Stimulated activated CD8-positive, alpha-beta memory T cell treated with anti-CD3 and anti-CD28 coated beads, Interleukin-7, amount 100 ng/mL, for 48 hours (primary cell): ENCODE results near the gene TUBB4A.
"Not testable (repeated sequence)": the region's sequence is repeated elsewhere in the genome, so short reads cannot be mapped to it uniquely, and the experiment has no call there.

ENCODE experiments used
- DNase-seq, 2 donors: peaks; one replicate each; pipeline ENCODE4 v3.0.0-alpha.2; 2020; ENCODE audit warnings: low read depth in 1 of 2; ENCODE audit errors: extremely low read depth in 1 of 2

TUBB4A gene

DNA sequence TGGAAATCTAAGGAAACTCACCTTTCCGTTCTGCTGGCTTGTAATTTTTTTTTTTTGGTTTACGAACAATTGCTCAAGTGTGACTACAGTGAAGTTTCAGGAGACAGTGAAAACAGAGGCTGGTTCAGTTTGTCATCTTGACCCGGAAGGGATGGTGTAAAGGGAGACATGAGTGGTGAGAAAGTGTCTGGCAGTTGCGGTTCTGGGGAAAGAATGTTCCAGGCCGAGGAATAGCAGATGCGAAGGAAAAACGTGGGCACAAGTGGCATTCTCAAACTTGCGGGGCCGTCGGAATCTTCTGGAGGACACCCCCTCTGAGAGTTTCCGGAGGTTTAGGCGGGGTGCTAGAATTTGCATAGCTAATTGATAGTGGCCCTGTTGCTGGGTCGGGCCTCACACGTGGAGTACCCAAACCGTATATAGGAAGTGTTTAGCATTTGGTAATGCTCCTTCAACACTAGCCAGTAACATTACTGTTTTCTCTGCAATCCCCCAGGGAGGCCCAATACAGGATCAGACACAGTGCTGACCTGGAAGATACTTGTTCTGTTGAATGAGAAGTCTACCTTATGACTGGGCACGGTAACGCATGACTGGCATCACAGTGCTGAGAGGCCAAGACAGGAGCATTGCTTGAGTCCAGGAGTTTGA, 25.9 kb upstream of the TUBB4A start:
- DNase-seq = no peak

GRCh38 chr19:6524311-6524710, 22.2 kb upstream of the TUBB4A start:
- no peak for DNase-seq

DNA sequence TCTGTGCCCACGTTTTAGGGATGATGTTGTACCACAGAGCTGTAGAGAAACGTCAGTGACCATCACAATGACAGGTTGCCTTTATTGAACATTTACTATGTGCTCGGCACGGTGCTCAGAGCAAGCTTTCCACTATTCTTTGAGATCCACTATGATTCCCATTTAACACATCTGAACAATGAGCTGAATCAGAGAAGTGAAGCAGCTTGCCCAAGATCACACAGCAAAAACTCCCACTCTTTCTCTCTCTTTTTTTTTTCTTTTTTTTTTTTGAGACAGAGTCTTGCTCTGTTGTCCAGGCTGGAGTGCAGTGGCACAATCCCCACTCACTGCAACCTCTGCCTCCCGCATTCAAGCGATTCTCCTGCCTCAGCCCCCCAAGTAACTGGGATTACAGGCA, 20.6 kb upstream of the TUBB4A start:
- no peak for DNase-seq

DNA sequence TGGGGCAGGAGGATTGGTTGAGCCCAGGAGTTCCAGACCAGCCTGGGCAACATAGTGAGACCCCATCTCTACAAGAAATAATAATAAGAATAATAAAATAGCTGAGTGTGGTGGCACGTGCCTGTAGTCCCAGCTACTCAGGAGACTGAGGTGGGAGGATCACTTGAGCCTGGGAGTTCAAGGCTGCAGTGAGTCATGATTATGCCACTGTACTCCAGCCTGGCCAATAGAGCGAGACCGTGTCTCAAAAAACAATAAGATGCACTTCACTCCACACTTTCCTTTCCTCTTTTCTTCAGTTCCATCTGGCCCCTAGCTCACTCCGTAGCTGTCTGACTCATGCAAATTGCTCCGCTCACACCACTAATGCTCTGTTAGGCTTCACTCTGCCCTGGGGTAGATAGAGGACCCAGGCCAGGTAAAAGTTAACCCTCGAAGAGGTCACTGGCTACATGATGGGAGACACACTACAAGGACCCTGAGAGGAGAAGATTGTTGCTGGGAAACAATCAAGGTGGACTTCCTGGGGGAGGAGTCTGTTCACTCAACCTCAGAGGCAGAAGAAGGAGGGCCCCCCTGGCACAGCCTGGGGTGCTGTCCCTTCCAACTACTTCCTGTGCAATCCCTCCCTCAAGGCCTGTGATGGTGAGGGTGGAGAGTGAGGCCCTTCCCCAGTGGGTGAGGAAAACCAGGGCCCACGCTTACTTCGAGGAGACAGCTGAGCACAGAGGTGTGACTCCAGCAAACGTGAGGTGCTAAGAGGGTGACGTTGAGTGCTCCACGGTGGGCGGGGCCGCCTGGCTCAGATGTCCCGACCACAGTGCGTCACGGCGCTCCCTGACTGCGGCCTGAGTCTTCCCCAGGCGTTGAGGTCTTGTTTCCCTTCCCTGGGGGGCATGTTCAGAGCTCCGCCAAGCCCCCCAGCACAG, 19.9 kb upstream of the TUBB4A start:
- peak in 1 of 2 donors; percentile 57 for DNase-seq

- no peak for DNase-seq
These were observed 17.2 kb upstream of the TUBB4A start for GRCh38 chr19:6519289-6519688.

DNA sequence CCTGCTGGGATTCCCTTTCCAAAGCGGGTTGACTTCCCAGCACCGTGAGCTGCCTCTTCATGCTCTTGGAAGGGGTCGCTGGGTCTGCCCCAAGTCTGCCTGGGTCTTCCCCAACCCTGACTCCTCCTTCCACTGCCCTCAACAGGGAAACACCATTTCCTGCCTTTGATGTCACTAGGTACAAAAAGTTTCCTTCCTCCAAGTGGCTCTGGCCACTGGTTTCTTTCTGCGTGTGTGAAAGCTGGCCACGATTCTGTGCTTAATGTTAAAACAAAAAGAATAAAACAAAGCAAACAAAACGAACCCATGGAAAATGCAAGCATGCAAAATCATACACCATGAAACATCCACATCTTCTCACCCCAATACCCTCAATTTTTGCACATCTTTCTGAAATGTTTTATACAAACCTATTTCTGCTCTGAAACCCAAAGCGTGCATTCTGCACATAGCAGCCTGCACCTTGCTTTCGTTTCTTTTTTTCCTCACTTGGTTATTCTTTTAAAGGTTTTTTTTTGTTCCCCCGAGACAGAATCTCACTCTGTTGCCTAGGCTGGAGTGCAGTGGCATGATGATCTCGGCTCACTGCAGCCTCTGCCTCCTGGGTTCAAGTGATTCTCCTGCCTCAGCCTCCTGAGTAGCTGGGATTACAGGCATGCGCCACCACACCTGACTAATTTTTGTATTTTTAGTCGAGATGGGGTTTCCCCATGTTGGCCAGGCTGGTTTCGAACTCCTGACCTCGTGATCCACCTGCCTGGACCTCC, 16.2 kb upstream of the TUBB4A start:
- DNase-seq = no peak

DNA sequence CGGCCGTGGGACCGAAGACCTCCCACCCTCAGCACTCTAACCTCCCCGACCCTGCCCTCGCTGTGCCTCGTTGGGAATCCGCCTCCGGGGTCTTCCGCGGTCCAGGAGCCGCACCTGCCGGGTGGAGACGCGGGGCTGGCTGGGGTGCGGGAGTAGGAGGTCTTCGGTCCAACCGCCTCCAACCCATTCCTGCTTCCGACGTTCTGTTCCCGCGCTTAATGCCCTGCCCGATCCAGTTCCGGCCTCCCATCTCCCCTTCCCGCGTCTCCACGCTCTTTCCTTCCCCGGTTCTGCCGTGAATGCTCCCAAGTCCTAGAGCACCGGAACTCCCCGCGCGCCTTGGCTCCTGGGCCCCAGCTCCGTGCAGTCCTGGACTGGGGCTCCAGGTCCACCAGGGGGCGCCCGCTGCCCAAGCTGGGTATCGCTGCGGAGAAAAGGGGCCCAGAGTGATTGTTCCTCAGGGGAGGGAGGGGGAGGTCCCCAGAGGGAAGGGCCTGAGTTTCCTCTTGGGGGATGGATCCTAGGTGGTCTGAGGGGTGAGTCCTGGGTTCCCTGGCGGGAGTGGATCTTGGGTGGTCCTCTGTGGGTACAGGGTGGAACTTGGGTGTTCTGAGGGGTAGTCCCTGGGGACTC, 14.7 kb upstream of the TUBB4A start:
- peak; percentile 74 to 87 for DNase-seq

DNA sequence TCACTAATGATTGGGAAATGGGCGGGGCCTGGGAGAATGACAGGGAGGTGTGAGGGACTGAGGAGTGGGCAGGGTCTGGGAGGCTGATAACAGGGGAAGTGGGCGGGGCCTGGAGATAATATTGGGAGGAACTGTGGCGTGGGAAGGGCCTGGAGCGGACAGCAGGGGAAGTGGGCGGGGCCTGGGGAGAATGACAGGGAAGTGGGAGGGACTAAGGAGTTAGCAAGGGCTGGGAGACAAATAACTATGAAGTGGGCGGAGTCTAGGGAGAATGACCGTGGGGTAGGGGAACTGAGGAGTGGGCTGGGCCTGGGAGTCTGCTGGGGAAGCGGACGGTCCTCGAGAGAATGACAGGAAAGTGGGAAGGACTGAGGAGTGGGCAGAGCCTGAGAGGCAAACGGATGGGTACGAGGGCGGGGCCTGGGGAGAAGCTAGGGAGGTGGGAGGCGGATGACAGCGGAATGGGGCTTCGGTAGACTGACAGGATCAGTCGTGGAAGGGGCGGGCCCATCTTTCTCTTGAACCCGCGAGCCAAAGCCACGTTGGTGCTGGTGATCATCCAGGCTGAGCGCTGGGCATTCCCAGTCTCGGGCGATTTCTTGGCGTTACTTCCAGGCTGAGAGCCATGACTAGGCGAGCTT, 14.0 kb upstream of the TUBB4A start:
- DNase-seq = peak; percentile 46 to 84

DNA sequence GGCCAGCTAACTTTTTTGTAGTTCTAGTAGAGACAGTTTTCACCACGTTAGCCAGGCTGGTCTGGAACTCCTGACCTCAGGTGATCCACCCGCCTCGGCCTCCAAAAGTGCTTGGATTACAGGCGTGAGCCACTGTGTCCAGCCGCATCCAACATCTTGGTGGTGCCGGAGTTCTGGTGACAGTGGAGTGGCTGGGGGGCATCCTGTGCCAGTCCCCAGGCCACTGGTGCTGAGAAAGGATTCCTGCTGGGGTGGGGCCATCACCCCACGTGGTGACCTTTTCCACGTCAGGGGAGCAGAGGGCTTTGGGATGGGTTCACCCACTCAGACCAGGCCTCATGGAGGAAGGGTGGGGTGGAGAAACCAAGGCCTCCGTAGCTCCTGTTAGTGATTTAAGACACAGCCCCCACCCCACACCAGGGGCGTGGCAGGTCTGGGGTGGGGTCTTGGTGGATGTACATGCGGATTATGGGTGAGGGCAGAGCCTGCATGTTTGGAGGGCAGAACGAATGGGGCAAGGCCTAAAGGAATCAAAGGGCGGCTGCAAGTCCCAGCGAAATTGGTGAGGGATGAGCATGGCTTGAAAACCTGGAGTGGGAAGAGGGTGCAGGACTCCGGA, 12.9 kb upstream of the TUBB4A start:
- no peak for DNase-seq

GRCh38 chr19:6514089-6514488, 12.0 kb upstream of the TUBB4A start:
- no peak for DNase-seq

- DNase-seq = no peak
These were observed 8.5 kb upstream of the TUBB4A start for GRCh38 chr19:6510618-6511017.

GRCh38 chr19:6509118-6509971, 7.2 kb upstream of the TUBB4A start:
- no peak for DNase-seq

- DNase-seq = not testable (repeated sequence)
These were observed 6.1 kb upstream of the TUBB4A start for GRCh38 chr19:6508028-6508771.

DNA sequence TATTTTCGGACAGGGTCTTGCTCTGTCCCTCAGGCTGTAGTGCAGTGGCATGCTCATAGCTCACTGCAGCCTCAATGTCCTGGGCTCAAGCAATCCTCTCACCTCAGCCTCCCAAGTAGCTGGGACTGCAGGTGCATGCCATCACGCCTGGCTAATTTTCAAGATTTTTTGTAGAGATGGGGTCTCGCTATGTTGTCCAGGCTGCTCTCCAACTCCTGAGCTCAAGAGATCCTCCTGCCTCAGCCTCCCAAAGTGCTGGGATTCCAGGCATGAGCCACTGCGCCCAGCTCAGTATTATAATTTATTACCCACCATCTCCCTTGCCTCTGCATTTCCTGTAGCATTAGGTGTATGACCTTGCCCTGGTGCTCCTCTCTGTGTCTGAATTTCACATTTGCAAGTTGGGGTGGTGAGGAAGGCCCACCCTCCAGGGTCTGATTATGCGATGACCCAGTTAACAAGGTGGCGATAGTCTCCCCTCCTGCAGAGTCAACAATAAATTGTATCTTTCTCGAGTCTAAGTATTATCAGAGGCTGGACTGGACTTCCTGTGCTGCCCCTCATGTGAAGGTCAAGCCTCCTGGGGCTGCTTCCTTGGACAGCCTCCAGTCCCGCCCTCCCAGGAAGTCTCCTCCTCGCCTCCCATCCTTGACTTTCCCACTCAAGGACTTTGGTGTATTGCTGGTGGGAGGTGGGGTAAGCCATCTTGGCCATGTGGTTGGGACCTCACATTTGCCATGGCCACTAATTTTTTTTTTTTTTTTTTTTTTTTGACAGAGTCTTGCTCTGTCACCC, 1.5 kb upstream of the TUBB4A start:
- no peak for DNase-seq

DNA sequence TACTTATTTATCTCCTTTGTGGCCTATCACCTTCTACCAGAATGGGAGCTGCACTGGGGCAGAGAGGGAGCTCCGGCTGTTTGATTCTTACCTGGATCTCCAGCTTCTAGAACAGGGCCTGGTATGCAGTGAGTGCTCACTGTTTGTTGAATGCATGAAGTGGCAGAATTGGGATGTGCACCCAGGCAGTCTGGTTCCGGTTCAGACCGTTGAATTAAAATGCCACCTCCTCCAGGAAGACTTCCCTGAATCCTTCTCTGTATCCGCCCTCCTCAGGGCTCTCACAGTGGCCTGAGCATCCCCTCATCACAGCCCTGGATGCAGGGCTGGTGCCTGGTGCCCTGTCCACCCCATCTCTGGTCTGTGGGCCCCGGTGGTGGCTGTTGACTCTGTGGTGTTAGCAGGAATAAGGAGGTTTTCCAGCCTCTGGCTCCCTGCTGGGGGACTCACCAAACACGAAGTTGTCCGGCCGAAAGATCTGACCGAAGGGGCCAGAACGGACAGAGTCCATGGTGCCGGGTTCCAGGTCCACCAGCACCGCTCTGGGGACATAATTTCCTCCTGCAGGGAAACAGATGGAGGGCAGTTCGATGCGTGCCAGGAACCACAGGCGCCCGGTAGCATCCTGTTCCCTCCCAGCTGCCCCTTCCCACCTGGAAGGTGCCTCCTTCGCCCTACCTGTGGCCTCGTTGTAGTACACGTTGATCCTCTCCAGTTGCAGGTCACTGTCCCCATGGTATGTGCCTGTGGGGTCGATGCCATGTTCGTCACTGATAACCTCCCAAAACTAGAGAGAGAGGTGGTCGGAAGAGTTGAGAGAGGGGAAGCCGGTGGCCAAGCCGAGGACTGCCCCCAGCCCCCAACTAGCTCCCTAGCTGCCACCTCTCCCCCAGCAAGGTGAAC, 1.0 kb downstream of the TUBB4A start:
- no peak for DNase-seq

GRCh38 chr19:6499052-6499790, 2.9 kb downstream of the TUBB4A start:
- DNase-seq = no peak
